Measurements from ENCODE around the gene SDCBP2.

DNA sequence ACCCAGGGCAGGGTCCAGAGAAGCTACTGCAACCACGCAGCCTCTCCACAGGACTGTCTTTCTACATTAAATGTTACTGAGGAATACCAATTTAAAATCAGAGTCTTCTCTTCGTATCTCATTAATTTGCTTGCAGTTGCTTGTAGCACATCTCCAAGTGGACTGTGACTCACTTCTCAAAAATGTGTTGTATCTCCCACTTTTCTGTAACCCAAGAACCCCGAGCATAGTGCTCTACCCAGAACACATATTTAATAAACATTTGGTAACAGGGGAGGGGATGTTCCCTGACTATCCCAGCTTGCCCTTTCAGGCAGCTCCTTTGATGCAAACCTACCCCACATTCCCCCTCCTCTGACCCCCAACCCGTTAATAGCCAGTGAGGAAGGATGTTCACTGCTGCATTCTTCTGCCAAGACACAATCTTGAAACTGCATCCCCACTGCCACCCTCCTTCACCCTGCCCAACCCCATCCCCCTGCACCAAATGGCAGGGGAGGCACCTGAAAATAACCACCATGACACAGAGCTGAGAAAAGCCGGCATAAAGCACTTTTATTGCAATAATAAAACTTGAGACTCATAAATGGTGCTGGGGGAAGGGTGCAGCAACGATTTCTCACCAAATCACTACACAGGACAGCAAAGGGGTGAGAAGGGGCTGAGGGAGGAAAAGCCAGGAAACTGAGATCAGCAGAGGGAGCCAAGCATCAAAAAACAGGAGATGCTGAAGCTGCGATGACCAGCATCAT lies 39.7 kb upstream of the SDCBP2 start:
- no peak for TF ChIP-seq CBX8 (IDR thresholded peaks at IDR 0.05; ENCODE audit: borderline replicate concordance, low read depth, low read length)
- TF ChIP-seq RAD21 (IDR thresholded peaks at IDR 0.05 in 1 of 2, conservative IDR thresholded peaks at IDR 0.05 in 1 of 2; ENCODE audit: low read depth in 2 of 2, low read length in 2 of 2): no peak

All from H1 (cell line).